ENCODE results near the gene TLR9. TPM values are rescaled to one million over a fixed set of nuclear protein-coding genes. Genes with fewer than 3 reads are reported as not detected.

Gene TLR9
- total and polyA plus RNA-seq, 2 donors from 2014 or later: 0.94 TPM; not detected in 1

GRCh38 chr3:52218937-52219650 is 6.4 kb downstream of the TLR9 start:
- Histone ChIP-seq H3K9ac (ENCODE audit: low read length in 3 of 3) (no peak overlapping the region), H3K27me3 (ENCODE audit: control insufficient read depth, insufficient read depth, low read length) (no peaks in the 10 kb centered on the region), H3K36me3 (ENCODE audit: control insufficient read depth in 2 of 3, insufficient read depth in 3 of 3, low read length in 3 of 3) (peaks cover 0 to 16% (median 12%) of the 10 kb centered on the region in 3 donors), H3K4me3 (ENCODE audit: low read length in 3 of 3) (no peak overlapping the region), H3K4me1 (ENCODE audit: control insufficient read depth in 2 of 3, insufficient read depth in 2 of 3, low read depth in 1 of 3, low read length in 3 of 3) (peaks cover 0 to 32% (median 4%) of the 10 kb centered on the region in 3 donors), H3K27ac (ENCODE audit: low read depth in 2 of 2, low read length in 2 of 2) (peak overlapping the region in 1 of 2 donors; percentile 41), H3K9me3 (ENCODE audit: control insufficient read depth in 2 of 3, insufficient read depth in 1 of 3, low read length in 3 of 3) (no peaks in the 10 kb centered on the region)
- TF ChIP-seq CTCF (IDR thresholded peaks at IDR 0.05; ENCODE audit: borderline replicate concordance, extremely low read depth, insufficient read depth): no peak
- DNase-seq (peak in 4 of 5 donors; percentile 68 to 81 (median 76)), FAIRE-seq (no peak)
- intact Hi-C loops (cut with DNase I): no loop called here

GRCh38 chr3:52218454-52218853 is 7.0 kb downstream of the TLR9 start:
- peaks cover 0 to 32% (median 4%) of the 10 kb centered on the region in 3 donors for H3K4me1 ChIP-seq (ENCODE audit: control insufficient read depth in 2 of 3, insufficient read depth in 2 of 3, low read depth in 1 of 3, low read length in 3 of 3)
- H3K9me3 ChIP-seq (ENCODE audit: control insufficient read depth in 2 of 3, insufficient read depth in 1 of 3, low read length in 3 of 3): no peaks in the 10 kb centered on the region
- H3K27ac ChIP-seq (ENCODE audit: low read depth in 2 of 2, low read length in 2 of 2): peak overlapping the region in 1 of 2 donors; percentile 43
- H3K36me3 ChIP-seq (ENCODE audit: control insufficient read depth in 2 of 3, insufficient read depth in 3 of 3, low read length in 3 of 3): peaks cover 0 to 22% (median 17%) of the 10 kb centered on the region in 3 donors
- H3K9ac ChIP-seq (ENCODE audit: low read length in 3 of 3): no peak overlapping the region
- H3K27me3 ChIP-seq (ENCODE audit: control insufficient read depth, insufficient read depth, low read length): no peaks in the 10 kb centered on the region
- FAIRE-seq (no peak), DNase-seq (no peak)
- H3K4me3 ChIP-seq (ENCODE audit: low read length in 3 of 3): no peak overlapping the region
- intact Hi-C loops (cut with DNase I): no loop called here
- no peak for TF ChIP-seq CTCF (IDR thresholded peaks at IDR 0.05; ENCODE audit: borderline replicate concordance, extremely low read depth, insufficient read depth)

GRCh38 chr3:52218026-52218425 is 7.4 kb downstream of the TLR9 start:
- H3K4me1 ChIP-seq (ENCODE audit: control insufficient read depth in 2 of 3, insufficient read depth in 2 of 3, low read depth in 1 of 3, low read length in 3 of 3): peaks cover 0 to 32% (median 4%) of the 10 kb centered on the region in 3 donors
- DNase-seq: no peak

More at GRCh38 chr3:52218026-52218425, 7.4 kb downstream of the TLR9 start:
- no peak for FAIRE-seq
- no peaks in the 10 kb centered on the region for H3K9me3 ChIP-seq (ENCODE audit: control insufficient read depth in 2 of 3, insufficient read depth in 1 of 3, low read length in 3 of 3)
- H3K27ac ChIP-seq (ENCODE audit: low read depth in 2 of 2, low read length in 2 of 2): peak overlapping the region in 1 of 2 donors; percentile 43
- no peaks in the 10 kb centered on the region for H3K27me3 ChIP-seq (ENCODE audit: control insufficient read depth, insufficient read depth, low read length)
- no peak overlapping the region for H3K4me3 ChIP-seq (ENCODE audit: low read length in 3 of 3)
- no peak overlapping the region for H3K9ac ChIP-seq (ENCODE audit: low read length in 3 of 3)
- intact Hi-C loops (cut with DNase I): no loop called here
- TF ChIP-seq CTCF (IDR thresholded peaks at IDR 0.05; ENCODE audit: borderline replicate concordance, extremely low read depth, insufficient read depth): no peak
- peaks cover under 1 to 26% (median 21%) of the 10 kb centered on the region in 3 donors for H3K36me3 ChIP-seq (ENCODE audit: control insufficient read depth in 2 of 3, insufficient read depth in 3 of 3, low read length in 3 of 3)

All from kidney (tissue), 14 donors.